Colonic mucosa (tissue), 4 donors: ENCODE measurements around the gene GAS6. TPM values are rescaled to one million over a fixed set of nuclear protein-coding genes. Genes with fewer than 3 reads are reported as not detected.

Experiments used
- DNase-seq: peaks from one replicate; pipeline ENCODE4 v3.0.0-alpha.2; 2020
- H3K27ac ChIP-seq: fragments of 200-600 bp; one replicate; pipeline ENCODE4 v1.8.0; 2021
- H3K27me3 ChIP-seq: fragments of 200-600 bp; one replicate; pipeline ENCODE4 v1.8.0; 2021
- H3K36me3 ChIP-seq: fragments of 200-600 bp; one replicate; pipeline ENCODE4 v1.8.0; 2021
- H3K4me1 ChIP-seq: fragments of 200-600 bp; one replicate; pipeline ENCODE4 v1.8.0; 2021; ENCODE audit warnings: mild to moderate bottlenecking
- H3K4me3 ChIP-seq: fragments of 200-600 bp; one replicate; pipeline ENCODE4 v1.8.0; 2021
- H3K9ac ChIP-seq, 2 donors: one replicate each; pipeline ENCODE4 v1.7.0; 2013; ENCODE audit warnings: control low read depth in 2 of 2, low read depth in 2 of 2, low read length in 2 of 2
- H3K9me3 ChIP-seq: fragments of 200-600 bp; one replicate; pipeline ENCODE4 v1.8.0; 2021
- CTCF ChIP-seq: fragments of 200-600 bp; IDR thresholded peaks from one replicate; pipeline ENCODE4 v1.8.0; 2022; ENCODE audit warnings: antibody characterized with exemption, mild to moderate bottlenecking
- intact Hi-C: fragments of 100-400 bp; cut with DNase I; formaldehyde crosslinking; loops from one replicate; pipeline ENCODE4 v1.14.1; 2022
- total RNA-seq, 2 donors: library from RNA; stranded (reverse); fragmentation: NEBNext Ultra II Directional in 1 of 2; extraction: Animal tissue kit (Norgen Biotek cat#: 25700) in 1 of 2; gene quantifications; one replicate each; pipeline ENCODE4 v1.2.1, GENCODE V29; 2021
- donor health status: healthy.
- donor health status: DM: no; HTN: no; CAD: no.
- donor health status: DM: no; HTN: no; CAD: no.

Gene GAS6
- total RNA-seq, 2 donors from 2014 or later = 118 to 121 TPM

- TF ChIP-seq CTCF = no peak
- Histone ChIP-seq H3K4me3 (no peak overlapping the region), H3K36me3 (no peaks in the 10 kb centered on the region)
Observed at GRCh38 chr13:113820813-113821651, 42.8 kb downstream of the GAS6 start.

GRCh38 chr13:113819731-113820715 lies 43.9 kb downstream of the GAS6 start:
- no peak overlapping the region for H3K27ac ChIP-seq
- DNase-seq = no peak
- no peaks in the 10 kb centered on the region for H3K4me1 ChIP-seq
- peak overlapping the region in 1 of 2 donors; percentile 53 for H3K9ac ChIP-seq
- no peak for TF ChIP-seq CTCF
- H3K27me3 ChIP-seq = no peaks in the 10 kb centered on the region
- intact Hi-C loops = loop anchor here (5.0 kb wide), 2 partner anchors 87 to 412 kb away; partner anchors contain the start of gene CDC16
- H3K36me3 ChIP-seq = no peaks in the 10 kb centered on the region
- H3K4me3 ChIP-seq = no peak overlapping the region
- H3K9me3 ChIP-seq = no peaks in the 10 kb centered on the region

More at GRCh38 chr13:113820813-113821651, 42.8 kb downstream of the GAS6 start:
- Histone ChIP-seq H3K4me1 (no peaks in the 10 kb centered on the region), H3K9ac (peak overlapping the region in 1 of 2 donors; percentile 53), H3K27me3 (no peaks in the 10 kb centered on the region), H3K9me3 (no peaks in the 10 kb centered on the region), H3K27ac (no peak overlapping the region)
- DNase-seq = no peak
- intact Hi-C loops = no loop called here

- Histone ChIP-seq H3K9me3 (no peaks in the 10 kb centered on the region), H3K9ac (no peak overlapping the region), H3K4me3 (no peak overlapping the region), H3K36me3 (no peaks in the 10 kb centered on the region), H3K27me3 (no peaks in the 10 kb centered on the region), H3K4me1 (no peaks in the 10 kb centered on the region), H3K27ac (no peak overlapping the region)
- no peak for DNase-seq
- intact Hi-C loops = loop anchor here (5.0 kb wide), 2 partner anchors 88 to 413 kb away; partner anchors contain the start of gene CDC16
- no peak for TF ChIP-seq CTCF
Observed at GRCh38 chr13:113819341-113819730, 44.5 kb downstream of the GAS6 start.

GRCh38 chr13:113818700-113819295 lies 45.1 kb downstream of the GAS6 start:
- DNase-seq = no peak
- Histone ChIP-seq H3K4me1 (no peaks in the 10 kb centered on the region), H3K27me3 (no peaks in the 10 kb centered on the region), H3K9me3 (no peaks in the 10 kb centered on the region), H3K36me3 (no peaks in the 10 kb centered on the region), H3K4me3 (no peak overlapping the region), H3K9ac (no peak overlapping the region), H3K27ac (no peak overlapping the region)
- no peak for TF ChIP-seq CTCF
- intact Hi-C loops = loop anchor here (5.0 kb wide), 2 partner anchors 89 to 414 kb away; partner anchors contain the start of gene CDC16
